ENCODE data around the gene NTS. TPM values are rescaled to one million over a fixed set of nuclear protein-coding genes. Genes with fewer than 3 reads are reported as not detected.

Gene NTS
- total RNA-seq: 1.8 TPM

GRCh38 chr12:85874031-85874461 lies at the start of gene NTS:
Gene NTS, plus strand, starts transcription at chr12:85874295. Its CDS starts 109 bp downstream, at chr12:85874404.

GRCh38 chr12:85836197-85837090 lies 37.7 kb upstream of the NTS start, which contains the start of gene RASSF9:
Gene RASSF9, minus strand, starts transcription at chr12:85836409. Its CDS starts 208 bp downstream, at chr12:85836201.

Other genes starting within 250 kb of the NTS start
- 5.9 TPM for gene RASSF9, start 37.9 kb upstream of the NTS start, total RNA-seq

Data from camera-type eye (tissue), 1 donor.